Measurements from ENCODE around the gene IL24. TPM values are rescaled to one million over a fixed set of nuclear protein-coding genes. Genes with fewer than 3 reads are reported as not detected.

The IL24 gene
- total and polyA plus RNA-seq, 12 donors: 0.26 TPM; not detected in 11

GRCh38 chr1:206860165-206860564 lies 37.1 kb upstream of the IL24 start:
- H3K4me3 ChIP-seq: no peak overlapping the region
- H3K27ac ChIP-seq: no peak overlapping the region
- H3K4me1 ChIP-seq: peaks cover 0 to 16% (median 0%) of the 10 kb centered on the region in 9 donors
- 90 to 91% methylated on average over 4 of the region's 4 CpGs for WGBS, 2 donors
- H3K9me3 ChIP-seq: no peaks in the 10 kb centered on the region
- ATAC-seq (no peak), DNase-seq (no peak)
- no peak for TF ChIP-seq CTCF (IDR thresholded peaks at IDR 0.05)
- no peaks in the 10 kb centered on the region for H3K36me3 ChIP-seq
- peaks cover 0 to 24% (median 4%) of the 10 kb centered on the region in 7 donors for H3K27me3 ChIP-seq
- intact Hi-C loops (cut with DNase I): loop anchor here in 2 of 10 donors (2.0 to 10.0 kb wide), 2 partner anchors 53 to 55 kb away; no protein-coding TSS in a partner anchor

GRCh38 chr1:206863266-206863665 lies 34.0 kb upstream of the IL24 start:
- intact Hi-C loops (cut with DNase I): loop anchor here in 1 of 10 donors (10.0 kb wide), 1 partner anchor 58 kb away; no protein-coding TSS in a partner anchor
- 72 to 85% methylated on average over 1 of the region's 1 CpG for WGBS, 2 donors
- DNase-seq: no peak
- Histone ChIP-seq H3K36me3 (no peaks in the 10 kb centered on the region), H3K4me3 (no peak overlapping the region), H3K27ac (no peak overlapping the region), H3K27me3 (peaks cover 0 to 24% (median 4%) of the 10 kb centered on the region in 7 donors), H3K4me1 (peaks cover 0 to 18% (median 0%) of the 10 kb centered on the region in 9 donors), H3K9me3 (no peaks in the 10 kb centered on the region)
- TF ChIP-seq CTCF (IDR thresholded peaks at IDR 0.05): no peak
- ATAC-seq: no peak

GRCh38 chr1:206864939-206865671 lies 32.1 kb upstream of the IL24 start, which contains the start of gene IL20:
TSS of gene IL20 (plus strand) at chr1:206865623. CDS start at chr1:206865853, 230 bp downstream.
- Histone ChIP-seq H3K27ac (no peak within 1 kb of the TSS), H3K4me1 (peaks cover 0 to 7% (median 0%) of the 10 kb centered on the region in 9 donors), H3K27me3 (peaks cover 0 to 22% (median 1%) of the 10 kb centered on the region in 7 donors), H3K9me3 (no peaks in the 10 kb centered on the region), H3K36me3 (no peaks in the 10 kb centered on the region), H3K4me3 (no peak within 1 kb of the TSS)
- DNase-seq: peak; percentile 66
- TF ChIP-seq CTCF (IDR thresholded peaks at IDR 0.05): peak; percentile 49 to 87 (median 70)
- ATAC-seq: peak; percentile 25 to 89 (median 76)
- WGBS, 2 donors: 53 to 54% methylated on average over 19 of the region's 19 CpGs
- intact Hi-C loops (cut with DNase I): loop anchor here in 7 of 10 donors (1.0 to 10.0 kb wide), 4 partner anchors 46 to 60 kb away; no protein-coding TSS in a partner anchor

GRCh38 chr1:206866062-206866461 lies 31.2 kb upstream of the IL24 start:
- DNase-seq (no peak), ATAC-seq (no peak)
- no peak for TF ChIP-seq CTCF (IDR thresholded peaks at IDR 0.05)
- peaks cover 0 to 7% (median 0%) of the 10 kb centered on the region in 9 donors for H3K4me1 ChIP-seq
- no peak overlapping the region for H3K27ac ChIP-seq
- H3K27me3 ChIP-seq: peaks cover 0 to 12% (median 0%) of the 10 kb centered on the region in 7 donors
- H3K9me3 ChIP-seq: no peaks in the 10 kb centered on the region
- H3K4me3 ChIP-seq: no peak overlapping the region
- WGBS, 2 donors: 61 to 65% methylated on average over 2 of the region's 2 CpGs
- no peaks in the 10 kb centered on the region for H3K36me3 ChIP-seq
- intact Hi-C loops (cut with DNase I): loop anchor here in 4 of 10 donors (2.0 to 10.0 kb wide), 3 partner anchors 45 to 61 kb away; no protein-coding TSS in a partner anchor

All from heart right ventricle (tissue), 16 donors.